Activated B cell treated with CpG ODN at 0.5 μM for 24 hours (primary cell): ENCODE measurements around the gene CCND3. TPM values are rescaled to one million over a fixed set of nuclear protein-coding genes. Genes with fewer than 3 reads are reported as not detected.

Experiments
- ATAC-seq: fragments of 200-7000 bp; cut with Tn5 transposase; one replicate; pipeline ENCODE4 v1.10.0; 2021; ENCODE audit warnings: low read depth, mild to moderate bottlenecking, moderate library complexity
- CTCF ChIA-PET: fragments of 350-600 bp; sonication (Branson Sonifier 250); formaldehyde crosslinking; loops from one replicate; lab custom pipeline; 2021; ENCODE audit warnings: antibody characterized with exemption; lab: Charles Lee
- POLR2A ChIA-PET: fragments of 350-600 bp; sonication (Branson Sonifier 250); formaldehyde crosslinking; loops from one replicate; lab custom pipeline; 2021; ENCODE audit warnings: antibody characterized with exemption; lab: Charles Lee
- DNase-seq: peaks from one replicate; pipeline ENCODE4 v3.0.0; 2022
- H3K27ac Mint-ChIP-seq: one replicate; pipeline ENCODE4 v1.8.0; 2020; ENCODE audit warnings: mixed read lengths
- H3K27me3 Mint-ChIP-seq: one replicate; pipeline ENCODE4 v1.8.0; 2021; ENCODE audit warnings: mixed read lengths
- H3K36me3 Mint-ChIP-seq: one replicate; pipeline ENCODE4 v1.8.0; 2021; ENCODE audit warnings: low read depth, mixed read lengths
- H3K4me1 Mint-ChIP-seq: one replicate; pipeline ENCODE4 v1.8.0; 2021; ENCODE audit warnings: mixed read lengths
- H3K4me3 Mint-ChIP-seq: one replicate; pipeline ENCODE4 v1.8.0; 2020; ENCODE audit warnings: mild to moderate bottlenecking, mixed read lengths
- H3K9me3 Mint-ChIP-seq: one replicate; pipeline ENCODE4 v1.8.0; 2020; ENCODE audit warnings: mixed read lengths
- intact Hi-C: fragments of 100-400 bp; cut with micrococcal nuclease; formaldehyde crosslinking; loops from one replicate; pipeline ENCODE4 v1.15.1; 2024
- total RNA-seq: library from RNA; stranded (reverse); gene quantifications from 2 replicates; pipeline ENCODE4 v1.2.3, GENCODE V29; 2022
- TF ChIP-seq, protein P1 (sequence below): fragments of 200-600 bp; IDR thresholded peaks from one replicate; pipeline ENCODE4 v1.8.0; 2022; ENCODE audit warnings: antibody characterized with exemption, mild to moderate bottlenecking

The CCND3 gene
- total RNA-seq, 1 donor from 2014 or later, result 75.2 TPM

DNA sequence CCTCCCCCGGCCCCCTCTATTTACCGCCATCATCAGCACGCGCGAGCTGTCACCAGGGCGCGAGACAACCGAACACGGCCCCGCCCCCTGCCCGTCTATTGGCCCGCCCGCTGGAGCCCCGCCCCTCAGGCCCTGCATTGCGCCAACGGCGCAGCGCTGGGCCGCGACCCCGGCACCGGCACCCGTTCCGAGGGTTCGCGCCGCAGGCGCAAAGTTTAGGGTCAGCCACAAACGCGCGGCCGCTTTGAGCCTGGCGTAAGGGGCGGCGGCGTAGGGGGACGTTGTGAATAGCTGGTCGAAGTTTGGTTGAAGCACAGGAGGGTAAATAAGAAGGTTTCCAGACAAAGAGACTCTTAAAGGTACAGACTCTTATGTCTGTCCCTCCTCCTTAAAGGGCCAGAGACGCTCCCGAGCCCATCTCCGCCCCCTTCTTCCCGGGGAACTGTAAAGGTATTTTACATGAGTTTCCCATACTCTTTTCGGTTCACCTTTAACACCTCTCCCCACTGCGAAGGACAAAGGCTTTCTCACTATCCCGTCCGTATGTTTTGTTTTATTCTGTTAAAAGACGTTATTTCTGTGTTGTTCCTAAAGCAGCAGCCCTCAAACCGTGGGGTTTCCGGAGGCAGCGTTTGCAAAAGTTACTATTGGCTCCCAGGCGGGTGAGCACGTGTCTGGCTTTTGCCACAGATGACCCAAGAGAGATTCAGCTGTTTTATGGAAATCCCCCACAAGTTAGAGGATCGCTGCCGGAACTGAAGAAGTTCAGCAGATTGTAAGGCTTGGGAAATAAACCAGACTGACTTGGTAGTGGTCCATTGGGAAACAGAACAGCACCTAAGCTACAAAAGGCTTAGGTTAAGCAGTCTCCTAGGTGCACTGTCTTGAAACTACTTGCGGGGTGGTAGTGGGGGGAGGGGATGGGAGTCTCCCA lies 46.0 kb downstream of the CCND3 start, which contains the start of gene USP49:
Gene USP49, minus strand, starts transcription at position 76 of the 934 bp plus-strand sequence. CDS start 88,392 bp downstream, outside the sequence.
- peak; percentile 92 for ATAC-seq
- intact Hi-C loops, result loop anchor here (1.0 to 5.0 kb wide), 8 partner anchors 26 to 1877 kb away; partner anchors contain the start of genes BYSL, CCND3, MED20 and NFYA
- H3K27ac Mint-ChIP-seq, result peak within 1 kb of the TSS; percentile 95
- peaks cover 14% of the 10 kb centered on the region for H3K4me1 Mint-ChIP-seq
- ChIA-PET POLR2A (interaction anchor here (0.5 to 5.5 kb wide), 36 partner anchors 9 to 1676 kb away, joined by 3 to 60 read pairs (median 4); partner anchors contain the start of genes BICRAL, BYSL, CCND3 and MED20), CTCF (interaction anchor here (0.7 to 3.0 kb wide), 7 partner anchors 26 to 149 kb away, joined by 3 to 21 read pairs (median 6); partner anchors contain the start of genes BYSL, MED20 and TOMM6)
- H3K36me3 Mint-ChIP-seq, result peaks cover 8% of the 10 kb centered on the region
- TF ChIP-seq, protein P1, sequence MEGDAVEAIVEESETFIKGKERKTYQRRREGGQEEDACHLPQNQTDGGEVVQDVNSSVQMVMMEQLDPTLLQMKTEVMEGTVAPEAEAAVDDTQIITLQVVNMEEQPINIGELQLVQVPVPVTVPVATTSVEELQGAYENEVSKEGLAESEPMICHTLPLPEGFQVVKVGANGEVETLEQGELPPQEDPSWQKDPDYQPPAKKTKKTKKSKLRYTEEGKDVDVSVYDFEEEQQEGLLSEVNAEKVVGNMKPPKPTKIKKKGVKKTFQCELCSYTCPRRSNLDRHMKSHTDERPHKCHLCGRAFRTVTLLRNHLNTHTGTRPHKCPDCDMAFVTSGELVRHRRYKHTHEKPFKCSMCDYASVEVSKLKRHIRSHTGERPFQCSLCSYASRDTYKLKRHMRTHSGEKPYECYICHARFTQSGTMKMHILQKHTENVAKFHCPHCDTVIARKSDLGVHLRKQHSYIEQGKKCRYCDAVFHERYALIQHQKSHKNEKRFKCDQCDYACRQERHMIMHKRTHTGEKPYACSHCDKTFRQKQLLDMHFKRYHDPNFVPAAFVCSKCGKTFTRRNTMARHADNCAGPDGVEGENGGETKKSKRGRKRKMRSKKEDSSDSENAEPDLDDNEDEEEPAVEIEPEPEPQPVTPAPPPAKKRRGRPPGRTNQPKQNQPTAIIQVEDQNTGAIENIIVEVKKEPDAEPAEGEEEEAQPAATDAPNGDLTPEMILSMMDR, result no peak
- H3K27me3 Mint-ChIP-seq, result no peaks in the 10 kb centered on the region
- no peak within 1 kb of the TSS for H3K4me3 Mint-ChIP-seq
- peak; percentile 90 for DNase-seq
- no peaks in the 10 kb centered on the region for H3K9me3 Mint-ChIP-seq

DNA sequence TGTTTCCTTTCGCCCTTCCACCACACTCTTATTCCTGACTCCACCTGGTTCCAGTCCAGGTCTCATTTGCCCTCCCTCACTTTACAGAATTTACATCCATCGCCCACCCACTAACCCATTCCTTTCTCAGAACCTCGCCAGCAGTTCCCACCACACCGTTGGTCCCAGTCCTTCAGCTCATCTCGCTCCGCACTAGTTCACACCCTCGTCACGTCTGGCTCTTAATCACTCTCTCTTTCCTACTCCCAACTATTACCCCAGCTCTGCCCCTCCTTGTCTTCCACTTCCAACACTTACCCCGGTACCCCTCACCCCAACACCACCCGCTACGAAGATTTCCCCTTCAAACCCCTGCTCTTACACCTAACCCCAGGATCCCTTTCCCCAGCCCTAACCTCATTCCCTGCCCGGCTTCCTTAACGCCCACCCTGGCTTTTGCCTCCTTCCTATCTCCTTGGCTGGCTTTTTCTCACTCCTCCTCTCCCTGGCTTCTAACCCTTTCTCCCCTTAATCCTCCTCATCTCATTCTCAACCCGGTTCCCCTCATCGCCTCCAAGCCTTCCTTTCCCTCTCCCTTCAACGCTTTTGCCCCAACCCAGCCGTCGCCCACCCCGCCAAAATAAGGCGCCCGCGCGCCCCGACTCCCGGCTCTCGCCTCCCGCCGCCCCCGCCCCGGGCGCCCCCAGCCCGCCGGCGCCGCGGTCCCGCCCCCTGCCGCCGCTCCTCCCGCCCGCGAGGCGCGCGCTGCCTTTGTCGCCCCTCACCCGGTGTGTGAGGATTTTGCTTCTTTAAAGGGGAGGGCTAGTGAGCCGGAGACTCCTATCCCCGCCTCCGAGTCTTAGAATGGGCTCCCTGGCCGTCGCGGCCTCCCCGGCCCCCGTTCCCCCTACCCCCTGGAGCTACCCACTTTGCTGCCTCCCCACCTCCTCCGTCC lies 47.0 kb downstream of the CCND3 start:
- Mint-ChIP-seq H3K9me3 (no peaks in the 10 kb centered on the region), H3K4me1 (peaks cover 14% of the 10 kb centered on the region), H3K4me3 (no peak overlapping the region), H3K27ac (peak overlapping the region; percentile 95), H3K27me3 (no peaks in the 10 kb centered on the region), H3K36me3 (peaks cover 8% of the 10 kb centered on the region)
- DNase-seq (no peak), ATAC-seq (peak; percentile 40)
- POLR2A ChIA-PET, result interaction anchor here (0.5 to 5.5 kb wide), 26 partner anchors 8 to 991 kb away, joined by 3 to 60 read pairs (median 6); partner anchors contain the start of genes BICRAL, BYSL, MED20 and TAF8
- intact Hi-C loops, result loop anchor here (1.0 to 5.0 kb wide), 8 partner anchors 27 to 1878 kb away; partner anchors contain the start of genes BYSL, CCND3, MED20 and NFYA
- TF ChIP-seq, protein P1, result no peak
- CTCF ChIA-PET, result interaction anchor here (0.7 to 3.0 kb wide), 4 partner anchors 27 to 150 kb away, joined by 3 to 21 read pairs (median 8); partner anchors contain the start of genes BYSL and MED20

DNA sequence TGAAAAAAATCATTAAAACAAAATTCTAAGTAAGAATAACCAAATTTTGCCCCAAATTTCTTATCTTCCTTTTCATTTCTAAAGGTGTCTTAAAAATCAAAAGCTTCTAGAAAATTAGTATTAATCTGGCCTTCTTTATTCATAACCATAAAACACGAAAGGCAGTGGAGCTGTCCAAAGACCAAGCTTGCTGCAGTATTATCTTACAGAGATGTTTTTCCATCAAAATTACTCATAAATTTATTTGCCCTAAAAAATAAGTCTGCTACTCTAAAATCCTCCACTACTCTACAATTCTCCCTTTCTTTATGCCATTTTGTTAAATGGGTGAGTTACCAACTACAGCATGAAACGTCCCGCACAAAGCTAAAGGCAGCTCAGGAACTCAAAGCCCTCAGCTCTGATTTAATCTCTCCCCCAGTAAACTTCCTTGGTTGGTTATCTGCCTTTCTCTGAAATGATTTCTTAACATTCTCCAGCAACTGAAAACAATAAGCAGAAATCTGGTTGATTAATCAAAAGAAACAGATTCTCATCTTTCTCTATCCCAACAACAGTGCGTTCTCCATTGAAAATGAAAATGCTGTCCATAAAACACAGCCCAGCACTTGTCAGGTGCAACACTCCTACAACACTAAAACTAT lies 48.6 kb downstream of the CCND3 start:
- intact Hi-C loops, result no loop called here
- H3K4me1 Mint-ChIP-seq, result peaks cover 14% of the 10 kb centered on the region

DNA sequence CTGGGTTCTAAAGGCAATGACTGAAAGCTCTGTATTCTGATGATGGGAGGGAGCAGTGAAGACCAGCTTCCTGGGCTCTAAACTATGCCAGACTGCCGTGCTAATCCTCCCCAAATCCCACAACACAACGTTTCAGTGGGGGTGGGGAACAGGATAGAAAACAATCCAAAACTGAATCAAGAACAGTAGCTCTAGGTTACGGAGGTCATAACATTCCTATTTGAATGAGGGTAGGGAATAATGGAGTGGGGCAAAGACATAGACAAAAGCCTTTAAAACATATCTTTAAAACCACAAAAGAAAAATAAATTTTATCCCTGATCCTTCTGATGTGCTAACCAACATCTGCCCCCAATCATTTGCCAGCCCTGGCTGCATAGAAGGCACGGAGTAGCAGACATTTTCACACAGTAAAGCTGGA lies 54.3 kb downstream of the CCND3 start:
- intact Hi-C loops, result no loop called here
- no peak overlapping the region for H3K27ac Mint-ChIP-seq
- no peaks in the 10 kb centered on the region for H3K27me3 Mint-ChIP-seq
- H3K4me1 Mint-ChIP-seq, result no peaks in the 10 kb centered on the region
- H3K9me3 Mint-ChIP-seq, result no peaks in the 10 kb centered on the region
- ChIA-PET CTCF (interaction anchor here (1.4 kb wide), 2 partner anchors 12 to 34 kb away, joined by 3 to 4 read pairs; partner anchors contain the start of genes BYSL and MED20), POLR2A (no interaction called here)
- H3K4me3 Mint-ChIP-seq, result no peak overlapping the region
- no peak for DNase-seq
- TF ChIP-seq, protein P1, result no peak
- H3K36me3 Mint-ChIP-seq, result no peaks in the 10 kb centered on the region
- ATAC-seq, result no peak

More for the DNA sequence above, 48.6 kb downstream of the CCND3 start:
- Mint-ChIP-seq H3K9me3 (no peaks in the 10 kb centered on the region), H3K27ac (no peak overlapping the region), H3K36me3 (peaks cover 8% of the 10 kb centered on the region), H3K4me3 (no peak overlapping the region), H3K27me3 (no peaks in the 10 kb centered on the region)
- DNase-seq (no peak), ATAC-seq (no peak)
- POLR2A ChIA-PET, result interaction anchor here (0.7 kb wide), 1 partner anchor 45 kb away, joined by 3 read pairs; no protein-coding TSS in a partner anchor
- TF ChIP-seq, protein P1, result no peak
- CTCF ChIA-PET, result no interaction called here
